ENCODE measurements around the gene ADCY9.
"Not testable (repeated sequence)": the region's sequence is repeated elsewhere in the genome, so short reads cannot be mapped to it uniquely, and the experiment has no call there.

ADCY9 gene

GRCh38 chr16:4092547-4093265 lies 23.5 kb downstream of the ADCY9 start:
- DNase-seq: no peak

- DNase-seq: no peak
These were observed 24.8 kb downstream of the ADCY9 start for GRCh38 chr16:4091240-4092012.

- DNase-seq: no peak
These were observed 25.8 kb downstream of the ADCY9 start for GRCh38 chr16:4090351-4090851.

GRCh38 chr16:4089811-4090301 lies 26.4 kb downstream of the ADCY9 start:
- no peak for DNase-seq

GRCh38 chr16:4089251-4089810 lies 26.9 kb downstream of the ADCY9 start:
- DNase-seq: no peak

- DNase-seq: no peak
These were observed 28.2 kb downstream of the ADCY9 start for GRCh38 chr16:4087990-4088577.

GRCh38 chr16:4087099-4087885 lies 28.9 kb downstream of the ADCY9 start:
- no peak for DNase-seq

GRCh38 chr16:4086153-4086552 lies 30.1 kb downstream of the ADCY9 start:
- DNase-seq: no peak

GRCh38 chr16:4085405-4085970 lies 30.8 kb downstream of the ADCY9 start:
- DNase-seq: no peak

- DNase-seq: no peak
These were observed 32.8 kb downstream of the ADCY9 start for GRCh38 chr16:4083347-4083870.

- DNase-seq: no peak
These were observed 33.7 kb downstream of the ADCY9 start for GRCh38 chr16:4082474-4083044.

- DNase-seq: no peak
These were observed 34.7 kb downstream of the ADCY9 start for GRCh38 chr16:4081521-4082021.

GRCh38 chr16:4081047-4081446 lies 35.2 kb downstream of the ADCY9 start:
- DNase-seq: no peak

- no peak for DNase-seq
These were observed 39.0 kb downstream of the ADCY9 start for GRCh38 chr16:4077174-4077649.

GRCh38 chr16:4075534-4075933 lies 40.7 kb downstream of the ADCY9 start:
- no peak for DNase-seq

- not testable (repeated sequence) for DNase-seq
These were observed 43.1 kb downstream of the ADCY9 start for GRCh38 chr16:4073150-4073549.

GRCh38 chr16:4071686-4072561 lies 44.3 kb downstream of the ADCY9 start:
- DNase-seq: no peak

- no peak for DNase-seq
These were observed 45.3 kb downstream of the ADCY9 start for GRCh38 chr16:4070936-4071335.

GRCh38 chr16:4067262-4068001 lies 48.8 kb downstream of the ADCY9 start:
- no peak for DNase-seq

All from DMS 273 treated with DMSO at 0.1 percent for 48 hours (cell line).